Measurements from ENCODE around the gene SLC16A10.
"Not testable (repeated sequence)": the region's sequence is repeated elsewhere in the genome, so short reads cannot be mapped to it uniquely, and the experiment has no call there.

SLC16A10 gene

GRCh38 chr6:111090766-111091165 is 3.5 kb downstream of the SLC16A10 start:
- no peak overlapping the region for H3K4me3 ChIP-seq (replicated peaks; ENCODE audit: low read depth, low read length)
- no peak for DNase-seq (ENCODE audit: extremely low read depth, insufficient read length)
- TF ChIP-seq, protein P1, sequence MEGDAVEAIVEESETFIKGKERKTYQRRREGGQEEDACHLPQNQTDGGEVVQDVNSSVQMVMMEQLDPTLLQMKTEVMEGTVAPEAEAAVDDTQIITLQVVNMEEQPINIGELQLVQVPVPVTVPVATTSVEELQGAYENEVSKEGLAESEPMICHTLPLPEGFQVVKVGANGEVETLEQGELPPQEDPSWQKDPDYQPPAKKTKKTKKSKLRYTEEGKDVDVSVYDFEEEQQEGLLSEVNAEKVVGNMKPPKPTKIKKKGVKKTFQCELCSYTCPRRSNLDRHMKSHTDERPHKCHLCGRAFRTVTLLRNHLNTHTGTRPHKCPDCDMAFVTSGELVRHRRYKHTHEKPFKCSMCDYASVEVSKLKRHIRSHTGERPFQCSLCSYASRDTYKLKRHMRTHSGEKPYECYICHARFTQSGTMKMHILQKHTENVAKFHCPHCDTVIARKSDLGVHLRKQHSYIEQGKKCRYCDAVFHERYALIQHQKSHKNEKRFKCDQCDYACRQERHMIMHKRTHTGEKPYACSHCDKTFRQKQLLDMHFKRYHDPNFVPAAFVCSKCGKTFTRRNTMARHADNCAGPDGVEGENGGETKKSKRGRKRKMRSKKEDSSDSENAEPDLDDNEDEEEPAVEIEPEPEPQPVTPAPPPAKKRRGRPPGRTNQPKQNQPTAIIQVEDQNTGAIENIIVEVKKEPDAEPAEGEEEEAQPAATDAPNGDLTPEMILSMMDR (IDR thresholded peaks at IDR 0.05; ENCODE audit: insufficient read depth, low read length, poor library complexity, severe bottlenecking), result no peak
- no peaks in the 10 kb centered on the region for H3K36me3 ChIP-seq (ENCODE audit: control insufficient read depth, insufficient read depth, low read length)
- no peaks in the 10 kb centered on the region for H3K27me3 ChIP-seq (replicated peaks; ENCODE audit: control insufficient read depth, insufficient read depth, low read length)

DNA sequence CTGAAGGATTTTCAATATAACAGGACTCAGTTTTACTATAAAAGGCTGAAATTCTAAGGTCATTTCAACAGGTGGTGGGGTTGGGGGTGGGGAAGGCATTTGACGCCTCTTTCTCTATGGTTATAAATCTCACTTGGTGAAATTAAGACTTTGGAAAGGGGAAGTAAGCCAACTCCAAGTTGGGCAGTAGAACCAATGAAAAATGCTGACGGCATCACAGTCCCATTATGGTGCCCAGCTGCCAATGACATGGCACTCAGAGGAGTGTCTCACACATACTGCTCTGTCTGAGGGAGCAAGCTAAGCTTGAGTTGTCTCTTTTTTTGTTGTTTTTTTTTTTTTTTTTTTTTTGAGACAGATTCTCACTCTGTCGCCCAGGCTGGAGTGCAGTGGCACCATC is 4.7 kb downstream of the SLC16A10 start:
- Histone ChIP-seq H3K4me3 (replicated peaks; ENCODE audit: low read depth, low read length) (no peak overlapping the region), H3K27me3 (replicated peaks; ENCODE audit: control insufficient read depth, insufficient read depth, low read length) (no peaks in the 10 kb centered on the region), H3K36me3 (ENCODE audit: control insufficient read depth, insufficient read depth, low read length) (no peaks in the 10 kb centered on the region)
- TF ChIP-seq, protein P1 (IDR thresholded peaks at IDR 0.05; ENCODE audit: insufficient read depth, low read length, poor library complexity, severe bottlenecking), result no peak
- no peak for DNase-seq (ENCODE audit: extremely low read depth, insufficient read length)

- not testable (repeated sequence) for H3K4me3 ChIP-seq (replicated peaks; ENCODE audit: low read depth, low read length); H3K27me3 ChIP-seq (replicated peaks; ENCODE audit: control insufficient read depth, insufficient read depth, low read length); H3K36me3 ChIP-seq (ENCODE audit: control insufficient read depth, insufficient read depth, low read length); DNase-seq (ENCODE audit: extremely low read depth, insufficient read length)
These were observed 8.2 kb downstream of the SLC16A10 start for GRCh38 chr6:111095488-111095887.

GRCh38 chr6:111096246-111096645 is 8.9 kb downstream of the SLC16A10 start:
- TF ChIP-seq, protein P1 (IDR thresholded peaks at IDR 0.05; ENCODE audit: insufficient read depth, low read length, poor library complexity, severe bottlenecking), result no peak
- no peak for DNase-seq (ENCODE audit: extremely low read depth, insufficient read length)
- no peaks in the 10 kb centered on the region for H3K27me3 ChIP-seq (replicated peaks; ENCODE audit: control insufficient read depth, insufficient read depth, low read length)
- H3K36me3 ChIP-seq (ENCODE audit: control insufficient read depth, insufficient read depth, low read length), result no peaks in the 10 kb centered on the region
- H3K4me3 ChIP-seq (replicated peaks; ENCODE audit: low read depth, low read length), result no peak overlapping the region

DNA sequence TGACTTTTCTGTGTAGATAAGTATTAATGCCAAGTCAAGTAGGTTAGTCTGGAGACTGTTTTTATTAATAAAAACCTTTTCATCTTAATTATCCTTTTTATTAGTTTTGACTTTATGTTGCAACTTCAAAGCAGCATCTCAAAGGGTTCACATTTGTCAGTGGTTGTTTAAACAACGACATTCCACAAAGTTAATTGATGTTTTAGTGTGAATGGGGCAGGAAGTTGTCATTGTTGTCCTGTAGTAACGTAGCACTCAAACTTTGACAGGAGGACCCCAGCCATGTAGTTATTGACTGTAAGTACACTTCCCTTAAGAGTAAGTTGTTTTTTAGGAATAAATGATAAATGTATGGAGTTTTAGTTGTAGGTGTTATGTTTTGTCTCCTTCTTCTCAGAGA is 11.3 kb downstream of the SLC16A10 start:
- Histone ChIP-seq H3K27me3 (replicated peaks; ENCODE audit: control insufficient read depth, insufficient read depth, low read length) (no peaks in the 10 kb centered on the region), H3K4me3 (replicated peaks; ENCODE audit: low read depth, low read length) (no peak overlapping the region), H3K36me3 (ENCODE audit: control insufficient read depth, insufficient read depth, low read length) (no peaks in the 10 kb centered on the region)
- TF ChIP-seq, protein P1 (IDR thresholded peaks at IDR 0.05; ENCODE audit: insufficient read depth, low read length, poor library complexity, severe bottlenecking), result no peak
- DNase-seq (ENCODE audit: extremely low read depth, insufficient read length), result no peak

- Histone ChIP-seq H3K4me3 (replicated peaks; ENCODE audit: low read depth, low read length) (no peak overlapping the region), H3K27me3 (replicated peaks; ENCODE audit: control insufficient read depth, insufficient read depth, low read length) (no peaks in the 10 kb centered on the region), H3K36me3 (ENCODE audit: control insufficient read depth, insufficient read depth, low read length) (no peaks in the 10 kb centered on the region)
- no peak for DNase-seq (ENCODE audit: extremely low read depth, insufficient read length)
- TF ChIP-seq, protein P1 (IDR thresholded peaks at IDR 0.05; ENCODE audit: insufficient read depth, low read length, poor library complexity, severe bottlenecking), result no peak
These were observed 14.7 kb downstream of the SLC16A10 start for GRCh38 chr6:111101987-111102386.

All from GM06990 (cell line).